Stomach smooth muscle (tissue), 2 donors: ENCODE results near the gene TRPC6.
"Not testable (repeated sequence)": the region's sequence is repeated elsewhere in the genome, so short reads cannot be mapped to it uniquely, and the experiment has no call there.

ENCODE experiments used
- H3K27ac ChIP-seq: one replicate; pipeline ENCODE4 v1.7.0; 2013; ENCODE audit warnings: mild to moderate bottlenecking, low read length, inconsistent platforms
- H3K27me3 ChIP-seq, 2 donors: one replicate each; pipeline ENCODE4 v1.7.0; 2013; ENCODE audit warnings: low read length in 2 of 2; ENCODE audit not compliant: insufficient read depth in 2 of 2, control insufficient read depth in 1 of 2
- H3K36me3 ChIP-seq, 2 donors: one replicate each; pipeline ENCODE4 v1.7.0; 2013; ENCODE audit warnings: low read length in 2 of 2; ENCODE audit not compliant: control insufficient read depth in 2 of 2, insufficient read depth in 2 of 2
- H3K4me1 ChIP-seq: one replicate; pipeline ENCODE4 v1.7.0; 2013; ENCODE audit warnings: low read length; ENCODE audit not compliant: control insufficient read depth, insufficient read depth
- H3K4me3 ChIP-seq, 2 donors: one replicate each; pipeline ENCODE4 v1.7.0; 2013; ENCODE audit warnings: low read length in 2 of 2
- H3K9ac ChIP-seq, 2 donors: one replicate each; pipeline ENCODE4 v1.7.0; 2013; ENCODE audit warnings: low read length in 2 of 2, mild to moderate bottlenecking in 1 of 2
- H3K9me3 ChIP-seq, 2 donors: one replicate each; pipeline ENCODE4 v1.7.0; 2013; ENCODE audit warnings: low read length in 2 of 2; ENCODE audit not compliant: control insufficient read depth in 2 of 2
- donor health status: healthy.
- donor health status: Pancreatic carcinoma.

The TRPC6 gene

DNA sequence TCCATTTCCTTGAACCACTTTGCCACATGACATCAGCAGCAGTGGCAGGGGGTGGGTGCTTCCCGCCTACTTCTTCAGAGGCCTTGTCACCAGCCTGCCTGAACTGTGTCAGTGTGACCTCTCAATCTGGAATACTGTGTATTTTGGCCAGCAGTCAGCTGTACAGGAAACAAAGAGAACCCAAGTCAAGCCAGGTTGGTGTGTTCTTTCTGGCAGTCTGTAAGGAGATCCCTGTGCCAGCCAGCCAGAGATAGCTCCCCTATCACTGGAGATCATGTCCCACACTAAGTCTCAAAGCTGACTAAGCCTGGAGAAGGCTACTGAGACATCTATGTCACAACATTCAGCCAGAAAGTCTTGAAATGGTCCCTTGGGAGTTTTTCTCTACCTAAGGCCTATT lies 142.1 kb downstream of the TRPC6 start:
- Histone ChIP-seq H3K27ac (no peak overlapping the region), H3K9me3 (peaks cover 0 to 3% of the 10 kb centered on the region in 2 donors), H3K4me1 (peaks cover 3% of the 10 kb centered on the region), H3K27me3 (no peaks in the 10 kb centered on the region), H3K36me3 (no peaks in the 10 kb centered on the region), H3K4me3 (no peak overlapping the region), H3K9ac (no peak overlapping the region)

DNA sequence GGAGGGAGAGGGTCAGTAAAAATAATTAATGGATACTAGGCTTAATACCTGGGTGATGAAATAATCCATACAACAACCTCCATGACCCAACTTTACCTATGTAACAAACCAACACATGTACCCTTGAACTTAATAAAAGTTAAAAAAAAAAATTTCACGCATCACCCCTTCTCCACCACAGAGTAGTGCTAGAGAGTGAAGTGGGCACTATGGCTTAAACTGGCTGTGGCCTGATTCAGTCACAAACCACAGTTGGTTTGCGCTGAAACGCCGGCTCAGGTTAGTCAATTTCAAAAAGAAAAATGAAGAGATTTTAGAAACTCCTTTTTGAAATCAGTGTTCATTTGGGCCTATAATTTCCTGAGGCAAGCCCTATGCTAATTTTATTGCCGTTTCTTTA lies 144.3 kb downstream of the TRPC6 start:
- Histone ChIP-seq H3K4me1 (peaks cover 3% of the 10 kb centered on the region), H3K4me3 (no peak overlapping the region), H3K9me3 (peaks cover 0 to 3% of the 10 kb centered on the region in 2 donors), H3K27ac (no peak overlapping the region), H3K36me3 (no peaks in the 10 kb centered on the region), H3K9ac (no peak overlapping the region), H3K27me3 (no peaks in the 10 kb centered on the region)

DNA sequence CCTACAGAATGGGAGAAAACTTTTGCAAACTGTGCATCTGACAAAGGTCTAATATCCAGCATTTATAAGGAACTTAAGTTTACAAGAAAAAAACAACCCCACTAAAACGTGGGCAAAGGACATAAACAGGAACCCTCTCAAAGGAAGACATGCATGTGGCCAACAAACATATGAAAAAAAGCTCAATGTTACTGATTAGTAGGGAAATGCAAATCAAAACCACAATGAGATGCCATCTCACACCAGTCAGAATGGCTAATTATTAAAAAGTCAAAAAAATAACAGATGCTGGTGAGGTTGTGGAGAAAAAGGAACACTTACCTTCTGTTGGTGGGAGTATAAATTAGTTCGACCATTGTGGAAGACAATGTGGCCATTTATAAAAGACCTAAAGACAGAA lies 145.1 kb downstream of the TRPC6 start:
- H3K4me3 ChIP-seq, H3K4me1 ChIP-seq, H3K36me3 ChIP-seq, H3K9me3 ChIP-seq, H3K27ac ChIP-seq, H3K9ac ChIP-seq, H3K27me3 ChIP-seq: not testable (repeated sequence)

DNA sequence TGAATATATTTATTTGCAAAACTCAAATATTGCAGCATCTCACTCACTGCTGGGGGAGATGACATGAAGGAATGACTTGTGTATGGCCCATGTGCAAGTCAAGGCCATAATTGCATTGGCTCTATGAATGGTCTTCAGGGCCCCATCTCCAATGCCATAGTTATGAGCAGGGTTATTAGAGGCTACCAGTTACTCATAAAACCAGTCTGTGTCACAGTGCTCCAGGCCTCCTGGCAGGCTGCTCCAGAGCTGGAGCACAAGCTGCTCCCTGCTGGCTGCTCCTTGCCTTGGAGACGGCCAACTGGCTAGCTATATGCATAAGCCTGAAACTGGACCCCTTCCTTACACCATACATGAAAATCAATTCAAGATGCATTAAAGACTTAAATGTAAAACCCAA lies 145.7 kb downstream of the TRPC6 start:
- H3K27ac ChIP-seq = no peak overlapping the region
- no peaks in the 10 kb centered on the region for H3K36me3 ChIP-seq
- H3K4me3 ChIP-seq = no peak overlapping the region
- H3K9me3 ChIP-seq = peaks cover 0 to 3% of the 10 kb centered on the region in 2 donors
- peaks cover 3% of the 10 kb centered on the region for H3K4me1 ChIP-seq
- no peaks in the 10 kb centered on the region for H3K27me3 ChIP-seq
- no peak overlapping the region for H3K9ac ChIP-seq

DNA sequence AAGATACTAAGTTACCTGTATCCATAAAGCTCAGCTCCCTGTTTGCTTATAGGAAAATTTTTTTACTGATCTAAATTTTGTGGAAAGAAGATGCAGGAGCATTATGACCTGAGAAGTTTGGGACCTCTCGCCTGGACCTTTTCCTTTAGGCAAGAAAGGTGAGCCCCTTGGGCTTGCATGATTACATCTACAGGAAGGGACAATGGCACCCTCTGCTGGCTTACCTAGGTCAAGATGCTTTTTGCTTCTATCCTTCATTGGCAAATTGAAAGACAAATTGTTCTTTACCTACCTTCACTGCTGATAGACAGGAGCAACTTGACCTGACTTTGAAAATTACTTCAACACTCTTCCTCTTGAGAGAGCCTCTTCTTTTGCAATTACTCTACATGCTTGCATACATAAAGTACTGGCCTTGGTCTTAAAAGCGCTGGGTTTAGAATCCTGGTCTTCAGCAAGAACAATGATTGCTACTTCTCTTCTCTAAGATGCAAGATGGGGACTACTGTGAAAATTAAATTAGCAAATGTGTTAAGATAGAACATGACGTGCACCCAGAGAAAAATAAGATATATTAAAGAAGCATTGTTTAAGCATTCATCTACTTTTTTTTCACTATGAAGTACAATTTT lies 147.2 kb downstream of the TRPC6 start:
- Histone ChIP-seq H3K9me3 (peaks cover 0 to 3% of the 10 kb centered on the region in 2 donors), H3K4me3 (no peak overlapping the region), H3K9ac (no peak overlapping the region), H3K4me1 (no peaks in the 10 kb centered on the region), H3K27me3 (no peaks in the 10 kb centered on the region), H3K27ac (no peak overlapping the region), H3K36me3 (no peaks in the 10 kb centered on the region)

DNA sequence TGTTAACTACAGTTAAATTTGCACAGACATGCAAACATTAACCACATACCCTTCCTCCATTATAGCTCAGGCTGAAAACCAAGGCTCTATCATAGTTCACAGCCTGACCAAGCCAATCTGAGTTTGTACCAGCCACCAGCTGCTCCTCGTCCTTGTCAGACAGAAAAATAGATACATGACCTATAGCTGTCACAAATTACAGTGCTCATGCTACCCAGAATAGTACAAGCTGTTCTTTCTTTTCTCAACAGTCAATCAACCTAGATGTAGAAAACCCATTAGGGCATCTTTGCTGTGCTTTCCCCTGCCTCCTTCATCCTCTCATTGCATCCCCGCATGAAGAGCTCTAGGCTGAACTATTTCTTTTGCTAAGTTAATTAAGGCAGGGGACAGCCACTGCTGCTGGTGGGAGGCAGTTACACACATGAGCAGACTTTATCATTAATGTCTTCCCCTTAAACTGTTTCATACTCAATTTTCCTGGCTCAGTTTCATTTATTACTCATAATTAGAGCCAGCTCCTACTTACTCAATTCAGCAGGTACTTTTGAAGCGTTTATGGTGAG lies 148.3 kb downstream of the TRPC6 start:
- Histone ChIP-seq H3K27ac (no peak overlapping the region), H3K36me3 (no peaks in the 10 kb centered on the region), H3K4me1 (no peaks in the 10 kb centered on the region), H3K9ac (no peak overlapping the region), H3K4me3 (no peak overlapping the region), H3K9me3 (peaks cover 0 to 3% of the 10 kb centered on the region in 2 donors), H3K27me3 (no peaks in the 10 kb centered on the region)

DNA sequence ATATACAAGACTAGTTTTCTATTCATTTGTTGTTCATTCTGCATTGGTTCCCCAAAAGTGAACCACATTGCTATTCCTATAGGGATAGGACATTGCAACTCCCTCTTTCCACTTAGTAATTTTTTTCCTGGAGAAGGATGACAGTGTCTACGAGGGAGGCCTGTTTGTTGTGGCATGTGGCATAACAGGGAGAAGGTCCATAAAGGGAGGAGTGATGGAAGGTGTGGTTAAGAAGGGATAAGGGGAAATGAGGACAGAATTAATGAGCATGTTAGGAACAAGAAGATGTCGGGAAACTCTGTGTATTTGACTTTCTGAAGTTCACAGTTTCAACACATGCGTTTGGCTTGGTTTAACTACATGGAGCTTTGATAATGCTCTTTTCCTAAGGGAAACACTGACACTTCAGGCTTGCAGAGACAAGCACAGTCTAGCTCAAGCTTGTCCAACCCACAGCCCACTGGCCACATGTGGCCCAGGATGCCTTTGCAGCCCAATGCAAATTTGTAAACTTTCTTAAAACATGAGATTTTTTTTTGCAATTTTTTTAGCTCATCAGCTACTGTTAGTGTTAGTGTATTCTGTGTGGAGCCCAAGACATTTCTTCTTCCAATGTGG lies 149.7 kb downstream of the TRPC6 start:
- Histone ChIP-seq H3K27me3 (no peaks in the 10 kb centered on the region), H3K9ac (no peak overlapping the region), H3K4me3 (no peak overlapping the region), H3K36me3 (no peaks in the 10 kb centered on the region), H3K9me3 (peaks cover 0 to under 1% of the 10 kb centered on the region in 2 donors), H3K4me1 (peaks cover 3% of the 10 kb centered on the region), H3K27ac (no peak overlapping the region)

DNA sequence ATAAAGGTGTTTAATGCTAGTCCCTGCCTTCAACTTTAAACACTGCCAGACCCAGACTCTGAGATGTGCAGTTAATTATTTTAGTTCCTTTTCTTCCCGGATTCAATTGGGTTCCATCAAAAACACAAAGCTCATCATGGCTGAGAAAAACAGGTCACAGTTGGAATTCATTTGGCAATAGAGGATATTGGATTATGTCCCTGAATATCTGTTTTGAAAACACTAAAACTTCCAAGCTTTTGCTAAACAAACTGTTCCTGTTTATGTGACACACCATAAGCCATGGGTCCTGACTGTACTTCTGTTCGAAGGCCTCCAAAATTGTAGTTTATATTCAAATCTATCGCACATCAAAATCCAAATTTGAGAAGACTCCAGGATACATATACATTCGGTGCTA lies 150.7 kb downstream of the TRPC6 start:
- H3K9me3 ChIP-seq = no peaks in the 10 kb centered on the region
- peaks cover 3% of the 10 kb centered on the region for H3K4me1 ChIP-seq
- H3K27me3 ChIP-seq = no peaks in the 10 kb centered on the region
- no peaks in the 10 kb centered on the region for H3K36me3 ChIP-seq
- no peak overlapping the region for H3K9ac ChIP-seq
- no peak overlapping the region for H3K4me3 ChIP-seq
- H3K27ac ChIP-seq = no peak overlapping the region

DNA sequence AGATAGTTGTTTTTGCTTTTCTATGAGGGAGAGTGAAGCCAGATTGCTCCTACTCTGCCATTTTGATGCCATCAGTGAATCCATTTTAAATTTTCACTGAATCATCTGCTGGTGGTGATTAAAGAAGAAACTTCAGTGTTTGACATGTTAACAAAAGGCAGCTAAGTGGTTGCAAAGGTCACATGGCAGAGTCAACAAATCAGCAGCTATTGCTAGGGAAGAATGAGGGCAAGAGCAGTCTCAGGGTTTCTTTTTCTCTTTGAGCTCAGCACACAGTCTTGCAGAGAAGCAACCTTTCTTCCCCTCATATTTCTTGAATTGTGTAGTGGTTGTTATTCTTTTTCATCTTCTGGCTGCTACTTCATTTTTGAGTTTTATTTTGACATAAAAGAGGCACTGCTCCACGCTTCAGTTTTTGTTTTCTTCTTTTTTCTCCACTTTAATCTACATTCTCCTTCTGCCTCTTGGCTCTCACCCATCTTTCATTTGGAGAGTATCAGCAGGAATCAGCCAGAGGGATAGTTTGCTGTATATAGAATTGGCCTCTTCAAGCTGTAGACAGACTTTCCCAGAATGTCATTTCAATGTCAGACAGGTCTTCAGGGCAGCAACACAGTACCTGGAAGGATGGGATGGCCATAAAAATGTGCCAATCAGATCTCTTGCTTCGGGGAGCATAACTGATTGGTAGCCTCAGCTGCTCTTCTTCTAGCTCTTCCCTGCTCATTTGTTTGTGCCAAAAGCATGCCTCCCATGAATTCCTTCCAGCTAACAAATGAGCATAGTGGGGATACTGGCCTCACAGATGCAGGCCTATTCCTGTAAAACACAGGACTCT lies 153.9 kb downstream of the TRPC6 start:
- Histone ChIP-seq H3K4me3 (peak overlapping the region in 1 of 2 donors; percentile 56), H3K27ac (no peak overlapping the region), H3K4me1 (peaks cover 3% of the 10 kb centered on the region), H3K9me3 (no peaks in the 10 kb centered on the region), H3K36me3 (no peaks in the 10 kb centered on the region), H3K9ac (no peak overlapping the region), H3K27me3 (no peaks in the 10 kb centered on the region)

DNA sequence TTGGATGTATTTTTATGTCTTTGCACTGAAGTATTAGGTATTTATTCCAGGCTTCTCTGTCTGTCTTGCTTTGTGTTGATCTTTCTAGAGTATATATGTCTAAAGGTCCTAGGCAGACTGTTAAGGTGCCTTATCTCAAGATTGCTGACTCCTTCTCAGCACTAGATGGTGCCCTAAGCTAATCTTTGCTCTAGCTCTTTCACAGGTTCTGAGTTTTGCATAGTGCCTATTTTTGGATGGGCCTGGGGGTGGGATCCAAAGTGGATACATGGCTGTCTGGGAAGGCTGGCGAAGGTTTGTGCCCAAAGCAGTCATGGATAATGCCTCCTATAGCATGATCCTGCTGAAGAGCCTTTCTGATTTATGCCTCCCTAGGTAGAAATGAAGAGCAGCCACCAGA lies 154.9 kb downstream of the TRPC6 start:
- Histone ChIP-seq H3K27me3 (no peaks in the 10 kb centered on the region), H3K9me3 (no peaks in the 10 kb centered on the region), H3K4me3 (peak overlapping the region in 1 of 2 donors; percentile 23), H3K9ac (no peak overlapping the region), H3K27ac (no peak overlapping the region), H3K4me1 (peaks cover 3% of the 10 kb centered on the region), H3K36me3 (no peaks in the 10 kb centered on the region)
